Neuronal stem cell (in vitro differentiated cells): Measurements from ENCODE around the gene PTH1R.

Experiments
- DNase-seq: peaks from one replicate; pipeline ENCODE4 v3.0.0-alpha.2; 2013; ENCODE audit warnings: low spot score
- H2AFZ ChIP-seq: one replicate; pipeline ENCODE4 v1.6.1; 2013; ENCODE audit warnings: mild to moderate bottlenecking, low read length, inconsistent platforms
- H2AK5ac ChIP-seq: 2 replicates; pipeline ENCODE4 v1.6.1; 2013; ENCODE audit warnings: low read depth, mild to moderate bottlenecking, inconsistent platforms, low read length, moderate library complexity, mixed read lengths
- H2BK120ac ChIP-seq: 2 replicates; pipeline ENCODE4 v1.6.1; 2013; ENCODE audit warnings: low read depth, mild to moderate bottlenecking, inconsistent platforms, low read length, moderate library complexity, mixed read lengths
- H2BK12ac ChIP-seq: one replicate; pipeline ENCODE4 v1.6.1; 2013; ENCODE audit warnings: low read length, inconsistent platforms
- H2BK15ac ChIP-seq: 2 replicates; pipeline ENCODE4 v1.6.1; 2013; ENCODE audit warnings: mild to moderate bottlenecking, low read length, inconsistent platforms, mixed read lengths
- H2BK5ac ChIP-seq: one replicate; pipeline ENCODE4 v1.6.1; 2013; ENCODE audit warnings: inconsistent platforms, mild to moderate bottlenecking, low read length, moderate library complexity
- H3K14ac ChIP-seq: one replicate; pipeline ENCODE4 v1.6.1; 2013; ENCODE audit warnings: low read length, inconsistent platforms
- H3K18ac ChIP-seq: 2 replicates; pipeline ENCODE4 v1.6.1; 2013; ENCODE audit warnings: low read length, inconsistent platforms
- H3K23ac ChIP-seq: 2 replicates; pipeline ENCODE4 v1.6.1; 2013; ENCODE audit warnings: low read depth, mild to moderate bottlenecking, mixed read lengths, low read length, inconsistent platforms; ENCODE audit not compliant: poor library complexity
- H3K27ac ChIP-seq: replicated peaks from 3 replicates; pipeline ENCODE4 v1.5.1; 2013; ENCODE audit warnings: low read length, inconsistent platforms
- H3K27me3 ChIP-seq, 3 experiments: 2 replicates each; pipeline ENCODE4 v1.6.1; 2013; ENCODE audit warnings: low read length in 3 of 3, mild to moderate bottlenecking in 2 of 3, inconsistent platforms in 1 of 3, low read depth in 1 of 3, mixed read lengths in 1 of 3, moderate library complexity in 1 of 3; ENCODE audit not compliant: control insufficient read depth in 3 of 3, insufficient read depth in 3 of 3
- H3K36me3 ChIP-seq, 2 donors: replicated peaks in 1 of 2; 2 replicates each; pipeline ENCODE4 v1.6.1; 2013; ENCODE audit warnings: low read length in 2 of 2; ENCODE audit not compliant: control insufficient read depth in 2 of 2, insufficient read depth in 2 of 2
- H3K4ac ChIP-seq: 2 replicates; pipeline ENCODE4 v1.6.1; 2013; ENCODE audit warnings: inconsistent platforms, mild to moderate bottlenecking, low read length, moderate library complexity
- H3K4me1 ChIP-seq, 2 donors: 1 replicate in 1 of 2; 2 replicates in 1 of 2; pipeline ENCODE4 v1.6.1; 2013; ENCODE audit warnings: low read length in 2 of 2, low read depth in 1 of 2; ENCODE audit not compliant: control insufficient read depth in 2 of 2, insufficient read depth in 1 of 2
- H3K4me2 ChIP-seq: one replicate; pipeline ENCODE4 v1.6.1; 2013; ENCODE audit warnings: mild to moderate bottlenecking, low read length, inconsistent platforms; ENCODE audit not compliant: insufficient read depth, poor library complexity, severe bottlenecking
- H3K4me3 ChIP-seq, 2 donors: 2 replicates each; pipeline ENCODE4 v1.5.1; 2013; ENCODE audit warnings: low read length in 2 of 2, mild to moderate bottlenecking in 2 of 2, inconsistent platforms in 1 of 2, moderate library complexity in 1 of 2
- H3K79me1 ChIP-seq: one replicate; pipeline ENCODE4 v1.6.1; 2013; ENCODE audit warnings: low read depth, mild to moderate bottlenecking, inconsistent platforms, low read length, moderate library complexity
- H3K9ac ChIP-seq: one replicate; pipeline ENCODE4 v1.6.1; 2013; ENCODE audit warnings: mild to moderate bottlenecking, low read depth, low read length, inconsistent platforms; ENCODE audit not compliant: poor library complexity
- H3K9me3 ChIP-seq, 2 donors: replicated peaks in 1 of 2; 2 replicates each; pipeline versions ENCODE3 to v1.6.1; 2013; ENCODE audit warnings: low read length in 2 of 2, mild to moderate bottlenecking in 2 of 2, inconsistent platforms in 1 of 2, low read depth in 1 of 2, mixed read lengths in 1 of 2, moderate library complexity in 1 of 2; ENCODE audit not compliant: control insufficient read depth in 2 of 2, insufficient read depth in 1 of 2
- H4K8ac ChIP-seq: one replicate; pipeline ENCODE4 v1.6.1; 2013; ENCODE audit warnings: low read depth, mild to moderate bottlenecking, inconsistent platforms, low read length, moderate library complexity
- H4K91ac ChIP-seq: one replicate; pipeline ENCODE4 v1.6.1; 2013; ENCODE audit warnings: low read length, low read depth, mild to moderate bottlenecking, inconsistent platforms; ENCODE audit not compliant: poor library complexity
- WGBS, 2 donors: extraction: QIAGEN DNeasy Blood & Tissue Kit; methylation state at CpG; one replicate each; pipeline ENCODE4 v1.1.7; 2013; ENCODE audit warnings: missing lambda C conversion rate in 2 of 2, mixed read lengths in 1 of 2; ENCODE audit not compliant: insufficient read length in 2 of 2, insufficient replicate concordance in 1 of 2; ENCODE audit errors: extremely low coverage in 2 of 2; 5-methylcytosine and 5-hydroxymethylcytosine counted together

The PTH1R gene

DNA sequence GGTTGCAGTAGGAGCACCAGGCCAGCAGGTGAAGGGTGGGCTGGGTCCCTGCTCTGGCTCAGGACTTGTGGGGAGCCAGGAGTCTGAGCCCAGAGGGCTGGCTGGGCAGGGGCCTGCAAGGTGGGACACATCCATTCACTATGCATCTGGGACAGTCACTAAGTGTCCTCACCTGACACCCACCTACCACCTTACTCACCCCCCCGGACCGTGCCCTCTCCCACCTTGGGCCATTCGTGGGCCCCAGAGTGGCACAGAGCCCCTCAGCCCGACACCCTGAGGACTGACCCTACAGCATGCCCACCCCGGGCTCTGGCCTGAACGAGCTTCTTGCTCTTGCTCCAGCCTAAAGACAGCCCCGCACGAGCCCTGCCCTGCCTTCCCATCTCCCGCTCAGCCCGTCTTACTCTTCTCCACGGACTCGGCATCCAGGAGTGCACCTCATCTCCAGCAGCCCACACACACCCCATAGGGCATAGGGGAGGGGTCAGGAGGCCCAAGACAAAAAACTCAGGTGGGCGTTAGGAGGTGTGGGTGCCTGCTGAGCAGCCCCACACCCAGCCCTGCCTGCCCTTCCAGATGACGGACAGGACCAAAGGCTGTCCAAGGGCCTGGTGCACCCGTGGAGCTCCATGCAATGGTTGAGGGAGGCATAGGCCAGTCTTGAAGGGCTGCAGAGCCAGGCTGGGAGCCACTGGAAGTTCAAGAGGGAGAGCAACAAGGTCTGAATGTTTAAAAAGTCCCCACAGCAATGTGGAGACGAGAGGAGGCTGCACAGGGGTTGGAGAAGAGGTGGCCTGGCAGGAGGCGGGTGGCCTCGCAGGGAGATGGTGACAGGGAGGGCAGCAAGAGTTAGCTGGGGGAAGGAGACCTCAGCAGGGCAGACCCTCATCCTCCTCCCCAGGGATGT, 27.0 kb downstream of the PTH1R start:
- Histone ChIP-seq H3K4me1 (peaks cover 0 to 3% of the 10 kb centered on the region in 2 donors), H2BK5ac (no peak overlapping the region), H3K27ac (no peak overlapping the region), H3K27me3 (peaks cover 0 to 5% (median 3%) of the 10 kb centered on the region in 3 experiments), H3K14ac (no peak overlapping the region), H3K4ac (no peak overlapping the region), H3K4me2 (no peak overlapping the region), H3K18ac (peak overlapping the region; percentile 18), H2AK5ac (peak overlapping the region; percentile 40), H4K8ac (no peak overlapping the region), H3K9me3 (peaks cover 0 to 2% of the 10 kb centered on the region in 2 donors), H3K23ac (no peak overlapping the region), H3K36me3 (peaks cover 0 to 2% of the 10 kb centered on the region in 2 donors), H2BK12ac (no peak overlapping the region), H3K4me3 (no peak overlapping the region), H4K91ac (no peak overlapping the region), H2BK15ac (no peak overlapping the region), H2AFZ (no peak overlapping the region), H2BK120ac (no peak overlapping the region), H3K9ac (no peak overlapping the region), H3K79me1 (peaks cover 2% of the 10 kb centered on the region)
- no peak for DNase-seq
- no CpG with 5 or more reads among the region's 18 CpGs for WGBS, 2 donors

DNA sequence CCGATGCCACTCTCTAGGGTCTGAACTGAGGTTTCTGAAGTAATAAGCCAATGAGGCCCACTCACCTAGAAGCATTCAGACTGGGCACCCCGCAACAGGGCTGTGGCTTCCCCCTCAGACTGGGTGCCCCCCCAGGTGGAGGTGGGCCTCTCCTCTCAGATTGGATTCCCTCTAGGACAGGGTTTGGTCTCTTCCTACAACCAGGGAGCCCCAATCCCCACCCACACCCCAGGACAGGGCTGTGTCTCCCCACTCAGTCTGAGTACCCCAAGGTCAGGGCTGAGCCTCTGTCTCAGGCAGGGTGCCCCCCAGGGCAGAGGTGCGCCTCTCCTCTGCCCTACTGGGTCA, 27.7 kb downstream of the PTH1R start:
- Histone ChIP-seq H3K4me1 (peaks cover 0 to 4% of the 10 kb centered on the region in 2 donors), H3K36me3 (peaks cover 0 to 2% of the 10 kb centered on the region in 2 donors), H2AFZ (no peak overlapping the region), H2BK120ac (no peak overlapping the region), H3K4me3 (no peak overlapping the region), H3K4ac (no peak overlapping the region), H3K14ac (no peak overlapping the region), H3K4me2 (no peak overlapping the region), H3K9ac (no peak overlapping the region), H2AK5ac (peak overlapping the region; percentile 40), H4K8ac (no peak overlapping the region), H3K27ac (no peak overlapping the region), H3K79me1 (peaks cover 2% of the 10 kb centered on the region), H2BK15ac (no peak overlapping the region), H2BK5ac (no peak overlapping the region), H3K9me3 (peaks cover 0 to 2% of the 10 kb centered on the region in 2 donors), H2BK12ac (no peak overlapping the region), H3K27me3 (peaks cover 0 to 5% (median 3%) of the 10 kb centered on the region in 3 experiments), H4K91ac (no peak overlapping the region), H3K18ac (no peak overlapping the region), H3K23ac (no peak overlapping the region)
- WGBS, 2 donors = no CpG with 5 or more reads among the region's 3 CpGs
- DNase-seq = no peak

DNA sequence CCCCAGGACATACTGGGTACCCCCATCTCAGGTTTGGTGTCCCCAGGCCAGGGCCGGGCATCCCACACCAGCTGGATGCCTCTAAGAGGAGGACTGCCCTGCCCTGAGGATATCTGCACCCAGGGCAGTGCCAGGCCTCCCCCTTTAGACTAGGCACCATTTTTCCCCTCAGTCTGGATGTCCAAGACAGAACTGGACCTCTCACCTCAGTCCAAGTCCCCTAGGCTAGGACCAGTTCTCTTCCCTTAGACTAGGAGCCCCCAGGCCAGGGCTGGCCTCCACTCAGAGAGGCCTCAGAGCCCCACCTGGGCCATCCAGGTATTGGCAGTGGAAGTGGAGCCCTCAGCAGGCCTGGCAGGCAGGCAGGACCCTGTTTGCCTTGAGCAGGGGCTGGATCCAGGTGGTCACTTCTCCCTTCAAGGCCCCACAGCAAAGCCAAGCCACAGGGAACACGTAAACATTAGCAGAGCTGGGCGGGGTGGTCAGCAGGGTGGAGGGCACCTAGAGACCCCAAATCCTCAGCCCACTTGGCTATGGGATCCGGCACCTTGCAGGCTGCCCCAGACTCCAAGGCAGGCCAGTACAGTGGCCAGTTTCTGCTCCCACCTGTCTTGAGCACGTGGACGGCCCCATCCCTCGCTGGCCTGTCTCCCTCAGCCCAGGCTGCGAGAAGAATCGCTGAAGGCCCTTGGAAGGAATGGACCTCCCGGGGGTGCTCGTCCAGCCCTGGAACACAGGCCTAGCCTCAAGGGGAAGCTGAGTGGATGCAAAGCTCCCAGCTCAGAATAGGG, 28.3 kb downstream of the PTH1R start:
- Histone ChIP-seq H4K8ac (no peak overlapping the region), H3K79me1 (no peaks in the 10 kb centered on the region), H3K23ac (no peak overlapping the region), H3K9me3 (no peaks in the 10 kb centered on the region), H3K4me2 (no peak overlapping the region), H2AFZ (no peak overlapping the region), H3K4me1 (peaks cover 0 to 4% of the 10 kb centered on the region in 2 donors), H3K9ac (no peak overlapping the region), H2BK15ac (no peak overlapping the region), H2BK120ac (no peak overlapping the region), H2BK5ac (no peak overlapping the region), H3K36me3 (peaks cover 0 to 2% of the 10 kb centered on the region in 2 donors), H2BK12ac (no peak overlapping the region), H3K4me3 (no peak overlapping the region), H3K27ac (no peak overlapping the region), H3K27me3 (peaks cover 0 to 5% (median 3%) of the 10 kb centered on the region in 3 experiments), H4K91ac (no peak overlapping the region), H2AK5ac (peak overlapping the region; percentile 44), H3K4ac (peak overlapping the region; percentile 72), H3K14ac (no peak overlapping the region), H3K18ac (peak overlapping the region; percentile 61)
- no CpG with 5 or more reads among the region's 11 CpGs for WGBS, 2 donors
- DNase-seq = no peak
